ENCODE results near the gene RNASE8. TPM values are rescaled to one million over a fixed set of nuclear protein-coding genes. Genes with fewer than 3 reads are reported as not detected.

Gene RNASE8
- polyA plus RNA-seq, 1 donor from 2014 or later, result not detected

- Histone ChIP-seq H3K4me2 (ENCODE audit: low read length) (no peak overlapping the region), H3K27me3 (ENCODE audit: insufficient read depth, low read depth, low read length) (no peaks in the 10 kb centered on the region), H3K79me2 (replicated peaks; ENCODE audit: insufficient read depth, low read length) (no peaks in the 10 kb centered on the region), H3K9ac (ENCODE audit: low read length) (no peak overlapping the region), H3K9me3 (ENCODE audit: low read length) (no peaks in the 10 kb centered on the region), H3K27ac (ENCODE audit: low read length) (no peak overlapping the region), H3K9me2 (ENCODE audit: insufficient read depth, low read length) (no peaks in the 10 kb centered on the region), H2AFZ (ENCODE audit: low read depth, low read length) (no peak overlapping the region), H3K36me3 (ENCODE audit: insufficient read depth, low read length) (no peaks in the 10 kb centered on the region), H3F3A (ENCODE audit: insufficient read depth, low read length, poor library complexity, severe bottlenecking) (peaks cover under 1% of the 10 kb centered on the region), H4K20me1 (ENCODE audit: insufficient read depth) (no peaks in the 10 kb centered on the region), H3K4me3 (ENCODE audit: low read length) (no peak overlapping the region)
- no peak for TF ChIP-seq EP300 (conservative IDR thresholded peaks at IDR 0.05; ENCODE audit: poor library complexity, severe bottlenecking)
- TF ChIP-seq MXI1 (conservative IDR thresholded peaks at IDR 0.05; ENCODE audit: poor library complexity, severe bottlenecking), result no peak
- no peak for TF ChIP-seq POLR2AphosphoS5 (IDR thresholded peaks at IDR 0.05)
- no peak for TF ChIP-seq EZH2 (IDR thresholded peaks at IDR 0.05; ENCODE audit: borderline replicate concordance, insufficient read depth, low read length, poor library complexity, severe bottlenecking)
- TF ChIP-seq TAF1 (IDR thresholded peaks at IDR 0.05; ENCODE audit: low read depth), result no peak
- no peak for TF ChIP-seq REST (IDR thresholded peaks at IDR 0.05; ENCODE audit: borderline replicate concordance)
- TF ChIP-seq CTCF (IDR thresholded peaks at IDR 0.05; ENCODE audit: poor library complexity, severe bottlenecking), result no peak
- no peak for TF ChIP-seq RAD21 (conservative IDR thresholded peaks at IDR 0.05)
- no peak for TF ChIP-seq SMC3 (conservative IDR thresholded peaks at IDR 0.05; ENCODE audit: poor library complexity)
Measured at GRCh38 chr14:21063479-21063878, 5.9 kb downstream of the RNASE8 start.

- peaks cover 4% of the 10 kb centered on the region for H3F3A ChIP-seq (ENCODE audit: insufficient read depth, low read length, poor library complexity, severe bottlenecking)
- H3K4me3 ChIP-seq (ENCODE audit: low read length), result no peak overlapping the region
- H2AFZ ChIP-seq (ENCODE audit: low read depth, low read length), result no peak overlapping the region
- no peak overlapping the region for H3K4me2 ChIP-seq (ENCODE audit: low read length)
- no peaks in the 10 kb centered on the region for H3K27me3 ChIP-seq (ENCODE audit: insufficient read depth, low read depth, low read length)
- no peak overlapping the region for H3K27ac ChIP-seq (ENCODE audit: low read length)
- H3K9me2 ChIP-seq (ENCODE audit: insufficient read depth, low read length), result no peaks in the 10 kb centered on the region
- peaks cover 5% of the 10 kb centered on the region for H3K79me2 ChIP-seq (replicated peaks; ENCODE audit: insufficient read depth, low read length)
- TF ChIP-seq SMC3 (conservative IDR thresholded peaks at IDR 0.05; ENCODE audit: poor library complexity) (peak; percentile 58), CTCF (IDR thresholded peaks at IDR 0.05; ENCODE audit: poor library complexity, severe bottlenecking) (peak; percentile 55), TAF1 (IDR thresholded peaks at IDR 0.05; ENCODE audit: low read depth) (no peak), RAD21 (conservative IDR thresholded peaks at IDR 0.05) (peak; percentile 57), EZH2 (IDR thresholded peaks at IDR 0.05; ENCODE audit: borderline replicate concordance, insufficient read depth, low read length, poor library complexity, severe bottlenecking) (no peak)
- H4K20me1 ChIP-seq (ENCODE audit: insufficient read depth), result no peaks in the 10 kb centered on the region
- H3K36me3 ChIP-seq (ENCODE audit: insufficient read depth, low read length), result no peaks in the 10 kb centered on the region
- no peaks in the 10 kb centered on the region for H3K9me3 ChIP-seq (ENCODE audit: low read length)
- H3K9ac ChIP-seq (ENCODE audit: low read length), result no peak overlapping the region
Measured at GRCh38 chr14:21066882-21067502, 9.4 kb downstream of the RNASE8 start.
